Activated T-helper 1 cell treated with anti-CD3 and anti-CD28 coated beads, Interleukin-2, amount 50 U/mL, for 16 hours (primary cell): Measurements from ENCODE around the gene PI4K2B.
"Not testable (repeated sequence)": the region's sequence is repeated elsewhere in the genome, so short reads cannot be mapped to it uniquely, and the experiment has no call there.

Experiments
- DNase-seq, 2 donors: peaks; one replicate each; pipeline ENCODE4 v3.0.0-alpha.2; 2020; ENCODE audit warnings: low read depth in 1 of 2, low spot score in 1 of 2

Gene PI4K2B

DNA sequence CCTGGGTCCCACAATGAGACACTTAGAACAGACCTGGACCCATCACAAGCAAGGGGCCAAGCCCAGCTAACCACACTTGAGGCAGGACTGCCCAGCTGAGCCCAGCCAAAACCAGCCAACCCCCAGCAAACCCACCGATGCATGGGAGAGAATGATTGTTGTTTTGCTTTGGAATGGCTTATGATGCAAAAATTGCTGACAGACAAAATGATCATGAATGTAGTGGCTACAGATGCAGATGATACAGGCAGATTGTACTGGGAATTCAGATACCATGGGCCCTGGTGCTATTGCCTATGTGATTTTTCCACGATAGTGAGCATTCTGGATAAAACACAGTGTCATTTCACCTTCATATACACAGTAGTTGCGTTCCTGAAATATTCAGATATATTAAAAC, 69.7 kb downstream of the PI4K2B start:
- no peak for DNase-seq

DNA sequence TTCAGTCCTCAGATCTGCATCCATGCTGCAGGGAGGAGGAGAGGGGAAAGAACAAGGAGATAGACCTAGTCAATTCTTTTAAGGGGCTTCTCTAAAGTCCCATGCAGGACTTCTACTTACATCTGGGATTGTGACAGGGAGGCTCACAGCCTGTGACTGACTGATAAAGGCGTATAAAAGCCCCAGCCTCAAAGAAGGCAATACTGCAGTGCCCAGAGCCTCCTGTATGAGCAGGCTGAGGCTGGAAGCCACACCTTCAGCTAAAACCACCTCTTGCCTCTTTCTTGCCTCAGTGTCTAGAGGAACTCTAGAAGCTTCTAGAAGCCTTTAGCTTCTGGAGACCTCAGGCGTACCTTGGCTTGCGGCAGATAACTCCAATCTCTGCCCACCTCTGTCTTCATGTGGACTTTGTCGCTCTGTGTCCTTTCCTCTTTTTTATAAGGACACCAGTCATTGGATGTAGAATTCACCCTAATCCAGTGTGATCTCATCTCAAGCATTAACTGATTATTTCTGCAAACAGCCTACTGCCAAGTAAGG, 72.8 kb downstream of the PI4K2B start:
- no peak for DNase-seq

DNA sequence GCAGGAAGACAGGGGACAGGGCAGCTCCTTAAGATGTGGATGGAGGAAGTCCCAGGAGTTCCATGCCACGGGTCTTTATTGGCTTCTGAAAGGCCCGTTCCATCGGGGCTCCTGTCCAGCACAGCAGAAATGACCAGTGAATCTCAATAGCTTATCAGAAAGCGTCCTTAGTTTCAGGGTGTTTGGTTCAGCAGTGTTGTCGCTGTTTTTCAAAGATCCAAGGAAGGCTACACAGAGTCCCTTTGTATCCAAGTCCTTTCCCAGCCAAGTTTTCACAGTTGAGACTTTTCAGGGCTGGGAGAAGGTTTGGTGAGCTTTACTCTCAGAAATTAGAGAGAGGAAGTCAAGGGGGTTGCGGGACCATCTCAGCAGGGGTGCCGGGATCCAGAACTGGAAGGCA, 73.8 kb downstream of the PI4K2B start:
- DNase-seq, result no peak

DNA sequence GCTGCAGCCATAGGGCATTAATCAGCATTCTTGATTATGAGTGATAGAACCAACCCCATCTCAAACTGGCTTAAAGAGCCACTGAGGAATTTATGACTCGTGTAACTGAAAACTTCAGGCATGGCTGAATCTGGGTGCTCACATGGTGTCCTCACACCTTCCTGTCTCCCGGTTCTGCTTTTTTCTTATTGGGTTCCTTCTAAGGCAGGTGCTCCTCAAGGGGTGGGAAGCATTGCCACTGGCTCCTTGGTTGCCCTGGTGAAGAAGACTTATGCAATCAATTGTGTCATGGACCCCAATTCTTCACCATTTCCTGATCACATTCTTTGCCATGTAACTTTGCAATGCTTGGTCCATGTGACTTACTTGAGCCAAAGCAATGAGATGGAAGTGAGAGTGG, 74.5 kb downstream of the PI4K2B start:
- DNase-seq, result no peak

DNA sequence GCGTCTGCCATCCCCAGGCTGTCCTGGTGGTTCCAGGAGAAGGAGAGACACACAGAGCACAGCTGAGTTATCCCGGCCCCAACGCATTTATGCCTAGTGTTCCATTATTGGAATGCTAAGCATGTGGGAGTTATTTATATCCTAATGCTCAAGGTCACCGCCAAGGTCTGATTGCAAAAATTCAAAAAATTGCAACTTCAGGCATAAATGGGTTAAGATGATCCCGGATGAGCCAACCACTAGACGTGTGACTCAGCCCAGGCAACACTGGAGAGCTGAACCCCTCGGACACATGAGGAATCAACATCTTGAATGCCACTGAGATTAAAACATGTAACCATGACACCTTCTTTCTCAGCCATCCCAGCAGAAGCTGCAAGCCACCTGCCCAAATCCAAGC, 74.9 kb downstream of the PI4K2B start:
- DNase-seq, result no peak

DNA sequence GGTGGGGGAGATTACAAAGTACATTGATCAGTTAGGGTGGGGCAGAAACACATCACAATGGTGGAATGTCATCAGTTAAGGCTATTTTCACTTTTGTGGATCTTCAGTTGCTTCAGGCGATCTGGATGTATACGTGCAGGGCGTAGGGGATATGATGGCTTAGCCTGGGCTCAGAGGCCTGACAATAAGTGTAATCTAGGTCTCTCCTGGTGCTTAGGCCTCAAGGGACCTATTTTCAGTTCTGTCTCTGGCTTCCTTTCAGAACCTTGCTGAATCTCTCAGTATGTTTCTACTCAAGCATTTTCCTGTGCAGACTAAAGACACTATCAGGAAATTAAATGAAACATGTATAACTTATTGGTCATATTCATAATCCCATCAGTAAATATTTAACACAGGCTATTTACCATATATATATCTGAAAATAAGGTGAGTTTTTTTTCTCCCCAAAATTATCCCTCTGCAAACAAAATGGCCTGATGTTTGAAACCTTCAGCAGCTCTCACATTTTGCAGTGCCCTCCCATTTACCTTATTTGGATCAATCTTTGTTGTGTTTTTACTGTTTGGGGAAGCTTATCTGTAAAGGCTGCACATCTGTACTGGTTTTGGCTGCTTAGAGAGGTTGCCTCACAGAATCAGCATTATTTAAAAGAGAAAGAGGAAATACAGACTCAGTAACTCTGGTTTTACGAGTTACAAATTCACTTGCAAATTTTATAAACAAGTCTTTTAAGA, 76.4 kb downstream of the PI4K2B start:
- DNase-seq, result no peak

DNA sequence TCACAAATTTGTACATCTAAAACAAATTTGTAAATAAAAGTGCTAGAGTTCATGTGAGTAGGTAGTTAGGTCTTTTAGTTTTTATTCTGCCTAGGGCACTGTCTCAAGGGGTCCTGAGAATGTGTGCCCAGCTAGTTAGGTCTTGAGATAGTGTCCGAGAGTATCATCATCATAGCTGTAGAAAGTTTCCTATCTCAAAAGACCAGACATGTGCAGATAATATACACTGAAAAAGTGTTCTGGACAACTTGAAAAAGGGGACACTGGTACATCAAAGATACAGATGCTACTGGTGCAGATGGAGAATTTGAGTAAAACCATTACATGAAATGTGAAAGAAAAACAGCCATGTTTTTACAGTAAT, 77.0 kb downstream of the PI4K2B start:
- no peak for DNase-seq

DNA sequence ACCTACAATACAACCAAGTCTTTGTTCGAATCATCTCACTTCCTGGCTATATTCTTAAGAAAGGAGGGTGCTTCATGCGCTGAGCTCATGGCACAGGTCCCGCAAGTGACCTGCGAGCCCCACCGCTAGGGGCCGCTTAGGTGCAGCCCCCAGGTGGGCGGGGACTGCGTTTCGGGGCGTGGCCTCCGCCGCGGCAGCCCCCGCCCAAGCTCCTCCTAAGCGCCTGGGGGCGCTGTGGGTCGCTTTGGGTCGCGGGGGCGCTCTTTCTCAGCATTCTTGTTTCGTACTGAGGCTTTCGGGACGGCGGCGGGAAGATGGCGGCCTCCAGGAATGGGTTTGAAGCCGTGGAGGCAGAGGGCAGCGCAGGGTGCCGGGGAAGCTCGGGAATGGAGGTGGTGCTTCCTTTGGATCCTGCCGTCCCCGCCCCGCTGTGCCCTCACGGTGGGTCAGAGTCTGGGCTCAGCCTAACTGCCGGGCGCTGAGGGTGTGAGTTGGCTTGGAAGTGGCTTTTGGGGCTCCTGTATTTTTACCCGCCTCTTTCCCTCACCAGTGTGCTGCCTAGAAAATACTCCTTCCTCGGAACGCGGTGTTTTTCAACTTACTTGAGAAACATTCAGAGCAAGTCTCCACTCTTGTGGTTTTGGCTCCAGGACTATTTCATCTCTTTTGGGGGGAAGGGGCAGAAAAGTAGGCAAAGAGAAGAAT, 78.8 kb downstream of the PI4K2B start, which contains the start of gene ZCCHC4:
Gene ZCCHC4, plus strand, starts transcription at position 279 of the 705 bp plus-strand sequence. Its CDS starts 36 bp downstream, at position 315.
- peak; percentile 79 to 90 for DNase-seq

DNA sequence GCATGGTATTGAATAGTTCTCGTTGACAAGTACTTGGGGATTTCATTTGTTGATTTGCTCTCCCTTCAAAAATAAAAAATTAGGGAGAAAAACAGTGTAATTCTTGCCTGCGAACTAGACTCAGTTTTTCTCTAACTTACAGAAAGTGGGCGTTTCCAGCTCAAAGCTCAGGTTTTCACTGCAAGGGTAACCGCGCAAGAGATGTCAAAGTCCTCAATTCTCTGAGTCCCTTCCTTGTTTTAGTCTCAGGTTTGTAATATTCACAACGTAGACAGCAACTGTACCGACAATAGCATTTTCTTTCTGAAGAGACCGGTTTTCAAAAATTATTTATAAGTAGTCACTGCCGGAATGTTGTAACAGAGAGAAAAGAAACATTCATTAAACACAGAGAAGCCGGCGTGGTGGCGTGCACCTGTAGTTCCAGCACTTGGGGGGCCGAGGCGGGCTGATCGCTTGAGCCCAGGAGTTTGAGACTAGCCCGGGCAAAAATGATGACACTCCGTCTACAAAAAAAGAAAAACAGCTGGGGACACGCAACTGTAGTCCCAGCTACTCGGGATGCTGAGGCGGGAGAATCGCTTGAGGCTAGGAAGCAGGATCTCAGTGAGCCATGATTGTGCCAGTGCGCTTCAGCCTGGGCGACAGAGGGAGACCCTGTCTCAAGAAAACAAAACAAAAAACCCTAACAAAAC, 79.5 kb downstream of the PI4K2B start:
- no peak for DNase-seq

DNA sequence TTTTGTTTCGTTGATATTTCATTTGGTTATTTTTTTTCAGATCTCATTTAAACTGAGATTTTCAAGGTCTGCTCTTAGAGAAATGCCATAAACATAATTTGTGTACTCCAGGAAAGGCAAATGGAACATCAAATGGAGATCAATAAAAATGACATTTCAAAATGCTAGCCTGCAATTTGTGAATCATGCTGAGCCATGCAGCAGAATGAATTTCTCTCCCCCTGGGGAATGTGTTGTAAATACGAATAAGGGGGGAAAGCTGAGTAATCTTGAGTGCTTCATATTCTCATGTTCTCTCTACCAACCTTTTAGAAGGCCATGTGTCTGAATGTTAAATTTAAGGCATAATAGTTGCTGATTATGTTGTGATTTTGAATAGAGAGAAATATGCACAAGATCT, 86.5 kb downstream of the PI4K2B start:
- DNase-seq, result no peak

DNA sequence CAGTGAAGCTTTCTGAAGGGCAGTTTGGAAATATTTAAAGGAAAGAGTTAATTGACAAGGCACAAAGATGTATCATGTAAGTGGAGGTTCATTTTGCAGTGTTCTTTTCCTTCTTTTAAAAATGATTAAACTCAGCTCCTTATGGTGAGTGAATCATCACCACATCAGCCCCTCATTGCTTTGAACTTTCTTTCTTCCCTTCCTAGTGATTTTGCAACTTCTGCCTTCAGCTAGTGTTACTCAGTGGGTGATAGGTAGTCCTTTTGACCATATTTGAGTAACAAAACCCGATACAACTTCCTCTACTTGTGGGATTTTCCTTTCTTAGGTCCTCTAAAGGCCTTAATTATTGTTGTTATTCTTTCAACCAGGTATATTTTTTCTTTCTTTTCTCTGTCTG, 86.9 kb downstream of the PI4K2B start:
- no peak for DNase-seq

DNA sequence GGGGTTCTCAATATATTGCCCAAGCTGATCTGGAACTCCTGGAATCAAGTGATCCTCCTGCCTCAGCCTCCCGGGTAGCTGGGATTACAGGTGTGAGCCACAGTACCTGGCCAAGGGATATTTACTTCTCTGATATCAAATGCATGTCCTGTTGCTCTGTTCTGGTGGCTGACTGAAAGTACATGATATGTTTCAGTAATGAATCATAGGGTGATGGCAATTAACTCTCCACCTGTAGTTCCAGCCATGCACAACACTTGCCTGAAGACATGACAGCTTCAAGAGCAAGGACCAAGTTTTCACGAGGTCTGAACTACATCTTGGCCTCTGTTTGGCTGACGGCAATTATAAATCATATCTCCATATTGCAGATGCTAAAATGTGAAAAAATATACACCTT, 87.9 kb downstream of the PI4K2B start:
- DNase-seq, result no peak

DNA sequence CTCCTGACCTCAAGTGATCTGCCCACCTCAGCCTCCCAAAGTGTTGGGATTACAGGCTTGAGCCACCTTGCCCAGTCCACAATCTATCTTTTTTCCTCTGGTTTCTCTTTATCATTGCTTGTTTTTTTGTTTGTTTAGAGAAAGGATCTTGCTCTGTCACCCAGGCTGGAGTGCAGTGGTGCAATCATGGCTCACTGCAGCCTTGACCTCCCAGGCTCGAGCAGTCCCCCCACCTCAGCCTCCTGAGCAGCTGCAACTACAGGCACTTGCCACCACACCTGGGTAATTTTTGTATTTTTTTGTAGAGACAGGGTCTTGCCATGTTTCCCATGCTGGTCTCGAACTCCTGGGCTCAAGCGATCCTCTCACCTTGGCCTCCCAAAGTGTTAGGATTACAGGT, 94.6 kb downstream of the PI4K2B start:
- DNase-seq, result not testable (repeated sequence)
